ENCODE results near the gene GEN1.
"Not testable (repeated sequence)": the region's sequence is repeated elsewhere in the genome, so short reads cannot be mapped to it uniquely, and the experiment has no call there.

Gene GEN1

GRCh38 chr2:17816396-17817245 lies 62.7 kb downstream of the GEN1 start, which contains the start of gene MSGN1:
TSS of gene MSGN1 (plus strand) at chr2:17816460. CDS start at chr2:17816519, 59 bp downstream.
- DNase-seq (ENCODE audit: low read depth, low spot score), result no peak
- in situ Hi-C loops (cut with HindIII; ENCODE audit: low sequenced_read_pairs), result no loop called here
- H3K4me3 ChIP-seq (ENCODE audit: low read depth, low read length), result no peak within 1 kb of the TSS
- no peak for TF ChIP-seq CTCF (IDR thresholded peaks at IDR 0.05; ENCODE audit: low read depth, low read length)

- in situ Hi-C loops (cut with HindIII; ENCODE audit: low sequenced_read_pairs), result no loop called here
- H3K4me3 ChIP-seq (ENCODE audit: low read depth, low read length), result no peak overlapping the region
- TF ChIP-seq CTCF (IDR thresholded peaks at IDR 0.05; ENCODE audit: low read depth, low read length), result no peak
- no peak for DNase-seq (ENCODE audit: low read depth, low spot score)
Measured at GRCh38 chr2:17818235-17818815, 64.4 kb downstream of the GEN1 start.

GRCh38 chr2:17821080-17821479 lies 67.1 kb downstream of the GEN1 start:
- TF ChIP-seq CTCF (IDR thresholded peaks at IDR 0.05; ENCODE audit: low read depth, low read length), result no peak
- in situ Hi-C loops (cut with HindIII; ENCODE audit: low sequenced_read_pairs), result no loop called here
- DNase-seq (ENCODE audit: low read depth, low spot score), result no peak
- no peak overlapping the region for H3K4me3 ChIP-seq (ENCODE audit: low read depth, low read length)

- no peak for DNase-seq (ENCODE audit: low read depth, low spot score)
- no peak for TF ChIP-seq CTCF (IDR thresholded peaks at IDR 0.05; ENCODE audit: low read depth, low read length)
- in situ Hi-C loops (cut with HindIII; ENCODE audit: low sequenced_read_pairs), result no loop called here
- H3K4me3 ChIP-seq (ENCODE audit: low read depth, low read length), result no peak overlapping the region
Measured at GRCh38 chr2:17821535-17822444, 67.9 kb downstream of the GEN1 start.

- no peak for TF ChIP-seq CTCF (IDR thresholded peaks at IDR 0.05; ENCODE audit: low read depth, low read length)
- in situ Hi-C loops (cut with HindIII; ENCODE audit: low sequenced_read_pairs), result no loop called here
- H3K4me3 ChIP-seq (ENCODE audit: low read depth, low read length), result no peak overlapping the region
- no peak for DNase-seq (ENCODE audit: low read depth, low spot score)
Measured at GRCh38 chr2:17822445-17823117, 68.6 kb downstream of the GEN1 start.

GRCh38 chr2:17823646-17824045 lies 69.7 kb downstream of the GEN1 start:
- in situ Hi-C loops (cut with HindIII; ENCODE audit: low sequenced_read_pairs); DNase-seq (ENCODE audit: low read depth, low spot score); H3K4me3 ChIP-seq (ENCODE audit: low read depth, low read length): not testable (repeated sequence)

Data from astrocyte of the spinal cord (primary cell).